Keratinocyte (primary cell): ENCODE results near the gene PDE6G. TPM values are rescaled to one million over a fixed set of nuclear protein-coding genes. Genes with fewer than 3 reads are reported as not detected.
A peak's percentile ranks its signal among the peaks of the same experiment; 100 is the strongest.

Experiments
- DNase-seq: peaks from one replicate; pipeline ENCODE4 v3.0.0-alpha.2; 2011; ENCODE audit warnings: low read depth, missing footprints, low spot score
- FAIRE-seq: peaks from 2 replicates; lab custom pipeline; 2011; peaks lifted over from hg19 to GRCh38; lab: Jason Lieb, UNC
- H2AFZ ChIP-seq: 2 replicates; pipeline ENCODE4 v1.6.0; 2012; ENCODE audit warnings: low read length, control low read depth, inconsistent platforms; ENCODE audit not compliant: control insufficient read depth
- H3K27ac ChIP-seq: 2 replicates; pipeline ENCODE4 v1.5.1; 2011; ENCODE audit warnings: low read length; ENCODE audit not compliant: control insufficient read depth, insufficient read depth
- H3K27me3 ChIP-seq: 3 replicates; pipeline ENCODE4 v1.6.0; 2011; ENCODE audit warnings: low read length; ENCODE audit not compliant: control insufficient read depth, insufficient read depth; ENCODE audit errors: extremely low read depth
- H3K36me3 ChIP-seq, 2 experiments: 2 replicates in 1 of 2; 3 replicates in 1 of 2; pipeline ENCODE4 v1.5.1; 2011; ENCODE audit warnings: low read length in 2 of 2, mild to moderate bottlenecking in 1 of 2; ENCODE audit not compliant: control insufficient read depth in 2 of 2, insufficient read depth in 2 of 2; ENCODE audit errors: extremely low read depth in 1 of 2
- H3K4me1 ChIP-seq: 3 replicates; pipeline ENCODE4 v1.5.1; 2011; ENCODE audit warnings: low read length; ENCODE audit not compliant: control insufficient read depth, insufficient read depth; ENCODE audit errors: extremely low read depth
- H3K4me2 ChIP-seq: 3 replicates; pipeline ENCODE4 v1.6.0; 2011; ENCODE audit warnings: low read depth, low read length; ENCODE audit not compliant: control insufficient read depth, insufficient read depth; ENCODE audit errors: extremely low read depth
- H3K4me3 ChIP-seq, 3 experiments: fragments of 200-600 bp in 1 of 3; sonication (generic) in 1 of 3; 2 replicates in 2 of 3; 3 replicates in 1 of 3; pipeline ENCODE4 v1.5.1; 2011 to 2016; ENCODE audit warnings: low read length in 3 of 3, mild to moderate bottlenecking in 3 of 3, control low read depth in 2 of 3, inconsistent platforms in 1 of 3, low read depth in 1 of 3, mixed read lengths in 1 of 3, mixed run types in 1 of 3, moderate library complexity in 1 of 3; ENCODE audit not compliant: control insufficient read depth in 2 of 3, insufficient read depth in 2 of 3; ENCODE audit errors: extremely low read depth in 1 of 3
- H3K79me2 ChIP-seq: 2 replicates; pipeline ENCODE4 v1.6.0; 2012; ENCODE audit warnings: low read length; ENCODE audit not compliant: control insufficient read depth, insufficient read depth
- H3K9ac ChIP-seq: 3 replicates; pipeline ENCODE4 v1.6.0; 2011; ENCODE audit warnings: low read length; ENCODE audit not compliant: control insufficient read depth, insufficient read depth; ENCODE audit errors: extremely low read depth
- H3K9me1 ChIP-seq: 3 replicates; pipeline ENCODE4 v1.6.0; 2011; ENCODE audit warnings: low read length; ENCODE audit not compliant: control insufficient read depth, insufficient read depth; ENCODE audit errors: extremely low read depth
- H3K9me3 ChIP-seq: 2 replicates; pipeline ENCODE4 v1.5.1; 2012; ENCODE audit warnings: low read depth, low read length; ENCODE audit not compliant: control insufficient read depth
- H4K20me1 ChIP-seq: 3 replicates; pipeline ENCODE4 v1.6.0; 2011; ENCODE audit warnings: low read length; ENCODE audit not compliant: control insufficient read depth, insufficient read depth; ENCODE audit errors: extremely low read depth
- EZH2 ChIP-seq: IDR thresholded peaks from one replicate; pipeline ENCODE4 v1.6.1; 2012; ENCODE audit warnings: inconsistent platforms, mild to moderate bottlenecking, low read length, moderate library complexity
- dilution Hi-C: fragments of 300-500 bp; cut with MboI; formaldehyde crosslinking; loops from one replicate; pipeline ENCODE4 v1.7.0; 2020; ENCODE audit warnings: low sequenced_read_pairs; ENCODE audit not compliant: extremely low pct_ligation_motif_present
- polyA plus RNA-seq, 5 experiments: library from polyadenylated mRNA; depleted of rRNA in 3 of 5; stranded (reverse) in 3 of 5; stranded (forward) in 1 of 5; unstranded in 1 of 5; fragments of >200 nt; gene quantifications; 1 replicate in 1 of 5; 2 replicates in 3 of 5; 3 replicates in 1 of 5; pipeline versions ENCODE4 v1.2.1 to v1.2.3, GENCODE V29; 2011 to 2012; ENCODE audit warnings: missing spikeins in 2 of 5, low read depth in 1 of 5, low replicate concordance in 1 of 5
- TF ChIP-seq, protein P1 (sequence below), 3 experiments: IDR thresholded peaks in 1 of 3; conservative IDR thresholded peaks in 1 of 3; optimal IDR thresholded peaks in 1 of 3; 2 replicates in 2 of 3; 3 replicates in 1 of 3; pipeline versions ENCODE3 to v1.5.1; 2011; ENCODE audit warnings: low read length in 3 of 3, mild to moderate bottlenecking in 3 of 3, moderate library complexity in 2 of 3, control low read depth in 1 of 3, inconsistent platforms in 1 of 3; ENCODE audit not compliant: insufficient read depth in 2 of 3; ENCODE audit errors: extremely low read depth in 1 of 3

The PDE6G gene
- polyA plus RNA-seq, 1 donor (not counting 4 experiments of a cell fraction or from before 2014, with no cell fraction given), result not detected

GRCh38 chr17:81703747-81704654 is 47.7 kb upstream of the PDE6G start:
- H4K20me1 ChIP-seq, result no peaks in the 10 kb centered on the region
- H3K79me2 ChIP-seq, result peaks cover 60% of the 10 kb centered on the region
- dilution Hi-C loops, result no loop called here

DNA sequence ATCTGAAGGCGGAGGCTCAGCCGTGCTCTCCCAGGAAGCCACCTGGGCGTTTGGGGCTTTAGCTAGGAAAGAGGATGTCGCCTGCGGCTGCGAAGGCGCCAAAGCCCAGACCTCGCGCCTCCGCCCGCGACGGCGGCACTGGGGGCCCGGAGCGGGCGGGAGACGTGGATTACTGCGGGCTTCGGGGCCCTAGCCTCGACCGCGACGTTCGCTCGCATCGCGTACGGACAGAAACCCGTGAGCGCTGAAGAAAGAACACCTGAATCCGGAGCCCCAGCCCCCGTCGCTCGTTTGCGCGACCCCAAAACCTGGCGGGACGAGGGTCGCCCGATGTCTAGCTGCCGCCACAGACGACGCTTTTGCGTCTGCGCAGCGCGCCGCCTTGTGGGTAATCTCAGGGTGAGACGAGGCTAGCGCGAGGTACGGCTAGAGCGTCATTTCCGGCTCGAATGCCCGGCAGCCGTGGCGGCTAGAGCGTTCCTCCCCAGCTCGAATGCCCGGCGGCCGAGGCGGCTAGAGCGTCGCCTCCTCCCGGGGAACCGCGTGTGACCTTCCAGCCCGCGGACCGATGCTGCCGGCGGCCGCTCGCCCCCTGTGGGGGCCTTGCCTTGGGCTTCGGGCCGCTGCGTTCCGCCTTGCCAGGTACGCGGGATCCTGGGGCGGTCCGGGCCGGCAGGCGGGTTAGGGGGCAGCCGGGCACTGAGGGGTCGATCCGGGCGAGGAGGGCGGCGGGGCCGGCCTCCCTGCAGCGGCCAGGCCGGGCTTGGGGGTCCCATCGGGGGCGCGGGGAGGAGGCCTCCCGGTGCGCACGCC is 46.8 kb upstream of the PDE6G start, which contains the start of gene MRPL12:
TSS of gene MRPL12 (plus strand) at position 434 of the 813 bp plus-strand sequence. CDS start at position 569, 135 bp downstream.
- H3K79me2 ChIP-seq, result peaks cover 65% of the 10 kb centered on the region
- peaks cover 37 to 52% of the 10 kb centered on the region in 2 experiments for H3K36me3 ChIP-seq
- peak within 1 kb of the TSS; percentile 91 for H3K27ac ChIP-seq
- no peaks in the 10 kb centered on the region for H3K27me3 ChIP-seq
- H4K20me1 ChIP-seq, result peaks cover 3% of the 10 kb centered on the region
- H3K4me2 ChIP-seq, result peak within 1 kb of the TSS; percentile 95
- TF ChIP-seq, protein P1, sequence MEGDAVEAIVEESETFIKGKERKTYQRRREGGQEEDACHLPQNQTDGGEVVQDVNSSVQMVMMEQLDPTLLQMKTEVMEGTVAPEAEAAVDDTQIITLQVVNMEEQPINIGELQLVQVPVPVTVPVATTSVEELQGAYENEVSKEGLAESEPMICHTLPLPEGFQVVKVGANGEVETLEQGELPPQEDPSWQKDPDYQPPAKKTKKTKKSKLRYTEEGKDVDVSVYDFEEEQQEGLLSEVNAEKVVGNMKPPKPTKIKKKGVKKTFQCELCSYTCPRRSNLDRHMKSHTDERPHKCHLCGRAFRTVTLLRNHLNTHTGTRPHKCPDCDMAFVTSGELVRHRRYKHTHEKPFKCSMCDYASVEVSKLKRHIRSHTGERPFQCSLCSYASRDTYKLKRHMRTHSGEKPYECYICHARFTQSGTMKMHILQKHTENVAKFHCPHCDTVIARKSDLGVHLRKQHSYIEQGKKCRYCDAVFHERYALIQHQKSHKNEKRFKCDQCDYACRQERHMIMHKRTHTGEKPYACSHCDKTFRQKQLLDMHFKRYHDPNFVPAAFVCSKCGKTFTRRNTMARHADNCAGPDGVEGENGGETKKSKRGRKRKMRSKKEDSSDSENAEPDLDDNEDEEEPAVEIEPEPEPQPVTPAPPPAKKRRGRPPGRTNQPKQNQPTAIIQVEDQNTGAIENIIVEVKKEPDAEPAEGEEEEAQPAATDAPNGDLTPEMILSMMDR (optimal IDR thresholded peaks at IDR 0.05 in 1 of 3, IDR thresholded peaks at IDR 0.05 in 1 of 3, conservative IDR thresholded peaks at IDR 0.05 in 1 of 3; ENCODE audit: extremely low read depth in 1 of 3, insufficient read depth in 2 of 3, low read length in 3 of 3), result peak in 2 of 3 experiments; percentile 26 to 30
- TF ChIP-seq EZH2, result no peak
- no peaks in the 10 kb centered on the region for H3K9me3 ChIP-seq
- DNase-seq (no peak), FAIRE-seq (peak; percentile 32)
- peak within 1 kb of the TSS; percentile 83 for H2AFZ ChIP-seq
- peak within 1 kb of the TSS; percentile 67 to 93 (median 88) for H3K4me3 ChIP-seq
- no peaks in the 10 kb centered on the region for H3K9me1 ChIP-seq
- dilution Hi-C loops, result no loop called here
- peaks cover 19% of the 10 kb centered on the region for H3K4me1 ChIP-seq
- H3K9ac ChIP-seq, result peak within 1 kb of the TSS; percentile 97

More at GRCh38 chr17:81703747-81704654, 47.7 kb upstream of the PDE6G start:
- Histone ChIP-seq H2AFZ (no peak overlapping the region), H3K4me1 (peaks cover 19% of the 10 kb centered on the region), H3K9me1 (no peaks in the 10 kb centered on the region), H3K9me3 (no peaks in the 10 kb centered on the region), H3K4me2 (peak overlapping the region; percentile 95), H3K9ac (peak overlapping the region; percentile 97), H3K4me3 (peak overlapping the region; percentile 67 to 93 (median 88)), H3K27me3 (no peaks in the 10 kb centered on the region), H3K36me3 (peaks cover 33 to 54% of the 10 kb centered on the region in 2 experiments), H3K27ac (peak overlapping the region; percentile 91)
- FAIRE-seq, result no peak
- no peak for TF ChIP-seq EZH2
- TF ChIP-seq, protein P1 (optimal IDR thresholded peaks at IDR 0.05 in 1 of 3, IDR thresholded peaks at IDR 0.05 in 1 of 3, conservative IDR thresholded peaks at IDR 0.05 in 1 of 3; ENCODE audit: extremely low read depth in 1 of 3, insufficient read depth in 2 of 3, low read length in 3 of 3), result no peak
- no peak for DNase-seq
